Stimulated activated CD8-positive, alpha-beta memory T cell treated with anti-CD3 and anti-CD28 coated beads, Interleukin-7, amount 100 ng/mL, for 48 hours (primary cell): ENCODE results near the gene IBA57.

Experiments
- DNase-seq, 2 donors: peaks; one replicate each; pipeline ENCODE4 v3.0.0-alpha.2; 2020; ENCODE audit warnings: low read depth in 1 of 2; ENCODE audit errors: extremely low read depth in 1 of 2

Gene IBA57

DNA sequence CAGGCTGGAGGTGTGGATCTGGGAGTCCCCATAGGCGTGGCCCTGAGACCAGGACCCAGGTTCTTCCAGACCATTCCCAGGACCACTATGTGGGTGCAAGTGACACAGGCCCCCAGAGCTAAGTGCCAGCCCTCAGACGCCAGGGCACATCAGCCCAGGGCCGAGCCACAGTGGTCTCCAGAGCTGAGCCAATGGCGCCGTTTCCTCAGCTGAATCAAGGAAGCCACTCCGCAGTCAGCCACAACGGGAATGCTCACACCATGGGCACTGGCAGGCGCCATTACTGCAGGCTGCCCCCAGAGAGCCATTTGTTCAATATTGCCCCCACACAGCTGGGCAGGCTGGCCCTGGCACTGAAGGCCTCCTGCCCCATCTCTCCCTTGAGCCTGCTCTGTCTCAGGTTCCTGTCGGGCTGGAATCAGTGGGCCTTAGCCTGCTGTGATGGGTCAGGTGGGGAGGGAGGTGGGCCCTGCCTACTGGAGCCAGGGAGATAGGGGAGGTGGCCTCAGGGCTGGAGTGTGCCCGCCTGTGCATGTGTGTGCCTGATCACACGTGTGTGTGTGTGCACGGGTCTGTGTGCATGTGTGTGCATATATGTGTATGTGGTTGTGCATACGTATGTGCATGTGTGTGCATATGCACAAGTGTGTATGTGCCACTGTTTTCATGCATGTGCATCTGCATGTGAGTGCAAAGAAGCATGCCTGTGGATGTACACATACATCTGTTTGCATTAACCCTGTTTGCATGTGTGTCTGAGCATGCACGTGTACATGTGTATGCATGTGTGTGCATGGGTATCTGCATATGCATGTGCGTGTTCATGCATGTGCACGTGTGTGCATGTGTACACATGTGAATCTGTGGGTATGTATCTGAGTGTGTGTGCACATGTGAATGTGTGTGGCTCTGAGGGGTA, 9.7 kb upstream of the IBA57 start:
- DNase-seq = no peak

- no peak for DNase-seq
Measured at GRCh38 chr1:228156515-228156881, 9.1 kb upstream of the IBA57 start.

DNA sequence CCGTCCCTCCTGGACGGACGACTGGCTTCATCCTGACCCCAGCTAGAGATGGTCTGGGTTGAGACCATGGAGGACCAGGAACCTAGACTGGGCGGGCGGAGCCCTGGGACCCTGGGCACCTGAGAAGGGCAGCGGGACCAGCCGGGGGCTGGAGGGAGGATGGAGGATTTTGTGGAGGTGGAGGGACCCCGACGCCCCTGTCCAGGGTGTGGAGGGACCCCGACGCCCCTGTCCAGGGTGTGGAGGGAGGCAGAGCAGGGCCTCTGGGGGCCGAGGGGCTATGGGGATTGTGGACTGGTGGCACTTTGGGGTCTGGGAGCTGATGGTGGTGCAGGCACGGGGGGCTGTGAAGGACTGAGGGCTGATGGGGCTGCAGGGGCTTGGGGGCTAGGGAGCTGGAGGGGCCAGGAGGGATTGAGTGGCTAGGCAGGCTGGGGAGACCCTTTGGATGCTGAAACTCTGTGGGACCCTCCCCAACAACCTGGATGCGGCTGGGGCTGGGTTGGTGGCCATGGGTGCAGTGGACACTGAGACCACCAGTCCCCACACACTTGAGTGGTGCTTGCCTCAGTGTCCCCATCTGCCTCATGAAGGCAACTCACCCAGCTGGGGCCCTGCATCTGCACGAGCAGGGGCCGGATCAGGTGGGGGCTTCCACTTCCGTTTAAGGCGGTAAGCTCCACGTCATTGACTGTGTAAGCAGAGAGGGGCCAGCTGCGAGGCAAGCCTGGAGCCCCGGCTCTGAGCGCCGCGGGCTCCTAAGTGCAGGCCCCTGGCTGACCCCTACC, 8.5 kb upstream of the IBA57 start:
- no peak for DNase-seq

- DNase-seq = no peak
Measured at GRCh38 chr1:228157729-228158126, 7.9 kb upstream of the IBA57 start.

DNA sequence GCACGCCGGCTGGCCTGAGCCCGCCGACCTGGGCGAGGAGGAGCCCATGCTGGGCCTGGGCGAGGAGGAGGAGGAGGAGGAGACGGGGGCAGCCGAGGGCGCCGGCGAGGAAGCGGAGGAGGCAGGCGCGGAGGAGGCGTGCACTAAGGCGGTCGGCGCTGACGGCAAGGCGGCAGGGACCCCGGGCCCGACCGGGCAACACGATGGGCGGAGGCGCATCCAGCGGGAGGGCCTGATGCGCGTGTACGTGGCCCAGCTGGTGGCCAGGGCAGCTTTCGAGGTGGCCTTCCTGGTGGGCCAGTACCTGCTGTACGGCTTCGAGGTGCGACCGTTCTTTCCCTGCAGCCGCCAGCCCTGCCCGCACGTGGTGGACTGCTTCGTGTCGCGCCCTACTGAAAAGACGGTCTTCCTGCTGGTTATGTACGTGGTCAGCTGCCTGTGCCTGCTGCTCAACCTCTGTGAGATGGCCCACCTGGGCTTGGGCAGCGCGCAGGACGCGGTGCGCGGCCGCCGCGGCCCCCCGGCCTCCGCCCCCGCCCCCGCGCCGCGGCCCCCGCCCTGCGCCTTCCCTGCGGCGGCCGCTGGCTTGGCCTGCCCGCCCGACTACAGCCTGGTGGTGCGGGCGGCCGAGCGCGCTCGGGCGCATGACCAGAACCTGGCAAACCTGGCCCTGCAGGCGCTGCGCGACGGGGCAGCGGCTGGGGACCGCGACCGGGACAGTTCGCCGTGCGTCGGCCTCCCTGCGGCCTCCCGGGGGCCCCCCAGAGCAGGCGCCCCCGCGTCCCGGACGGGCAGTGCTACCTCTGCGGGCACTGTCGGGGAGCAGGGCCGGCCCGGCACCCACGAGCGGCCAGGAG, 7.2 kb upstream of the IBA57 start:
- DNase-seq = no peak

GRCh38 chr1:228159008-228159665, 6.5 kb upstream of the IBA57 start:
- DNase-seq = no peak

DNA sequence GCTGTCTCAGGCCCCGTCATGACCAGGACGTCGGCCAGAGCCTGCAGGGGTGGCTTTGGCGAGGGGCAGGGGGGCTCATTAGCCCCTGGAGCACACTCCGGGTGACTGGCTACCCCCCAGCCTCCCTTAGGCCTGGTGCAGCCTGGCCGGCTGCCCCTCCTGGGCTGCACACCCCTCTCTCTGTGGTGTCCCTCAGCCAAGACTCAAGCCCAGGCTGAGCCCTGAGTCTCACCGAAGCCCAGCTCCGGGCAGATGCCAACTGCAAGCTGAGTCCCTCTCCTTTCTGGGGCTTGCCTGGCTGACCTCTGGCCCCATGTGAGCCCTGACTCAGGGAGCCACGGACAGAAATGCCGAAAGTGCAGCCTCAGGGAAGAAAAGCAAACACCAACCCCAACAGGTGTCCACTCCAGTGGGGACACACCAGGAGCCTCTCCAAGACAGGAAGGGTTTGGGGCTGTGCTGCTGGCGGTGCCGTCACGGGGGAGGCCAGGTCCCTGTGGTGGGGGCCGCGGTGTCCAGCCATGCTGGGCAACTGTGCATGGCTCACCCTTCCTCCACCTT, 5.3 kb upstream of the IBA57 start:
- no peak for DNase-seq

DNA sequence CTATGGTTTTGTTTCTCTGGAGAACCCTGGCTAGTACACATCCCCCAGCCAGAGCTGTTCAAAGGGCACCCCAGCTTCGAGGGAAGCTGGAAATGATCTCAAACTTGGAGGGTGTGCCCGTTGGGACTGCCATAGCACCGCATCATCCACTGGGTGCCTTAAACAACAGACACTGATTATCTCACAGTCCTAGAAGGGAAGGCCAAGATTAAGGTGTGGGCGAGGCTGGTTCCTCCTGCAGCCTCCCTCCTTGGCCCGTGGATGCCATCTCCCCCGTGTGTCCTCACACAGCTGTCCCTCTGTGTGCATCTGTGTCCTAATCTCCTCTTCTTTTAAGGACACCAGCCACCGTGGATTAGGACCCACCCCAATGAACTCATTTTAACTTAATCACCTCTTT, 4.2 kb upstream of the IBA57 start:
- no peak for DNase-seq

GRCh38 chr1:228161866-228162265, 3.7 kb upstream of the IBA57 start:
- no peak for DNase-seq

DNA sequence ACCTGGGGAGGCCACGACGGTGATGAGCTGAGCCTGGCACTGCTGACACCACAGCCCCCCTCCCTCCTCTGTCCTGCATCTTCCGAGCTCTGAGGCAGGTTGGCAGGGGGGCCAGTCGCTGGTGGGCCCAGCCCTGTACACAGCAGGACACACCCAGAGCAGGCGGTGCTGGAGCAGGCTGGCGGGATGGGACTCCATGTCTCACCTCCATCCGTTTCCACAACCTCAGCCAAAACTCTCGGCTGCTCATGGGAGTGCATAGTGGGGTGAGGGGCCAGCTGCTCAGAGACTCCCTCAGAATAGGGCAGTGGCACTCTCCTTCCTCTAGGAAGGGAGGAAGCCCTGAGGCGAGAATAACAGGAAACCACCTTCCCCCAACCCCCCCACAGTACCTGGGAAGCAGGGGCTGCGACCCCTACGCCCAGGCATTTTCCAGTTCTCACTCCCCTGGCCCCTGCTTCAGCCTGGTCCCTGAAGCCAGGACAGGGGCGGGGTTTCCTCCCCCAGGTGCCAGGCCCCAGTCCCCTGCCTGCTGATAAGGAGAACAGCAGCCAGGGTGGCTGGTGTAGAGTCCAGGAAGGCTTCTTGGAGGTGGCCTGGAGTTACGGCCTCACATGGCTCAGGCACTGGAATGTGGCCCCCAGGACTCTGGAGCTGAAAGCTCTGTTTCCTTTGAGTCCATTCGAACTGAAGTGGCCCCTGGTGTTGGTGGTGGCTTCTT, 3.2 kb upstream of the IBA57 start:
- DNase-seq = no peak

DNA sequence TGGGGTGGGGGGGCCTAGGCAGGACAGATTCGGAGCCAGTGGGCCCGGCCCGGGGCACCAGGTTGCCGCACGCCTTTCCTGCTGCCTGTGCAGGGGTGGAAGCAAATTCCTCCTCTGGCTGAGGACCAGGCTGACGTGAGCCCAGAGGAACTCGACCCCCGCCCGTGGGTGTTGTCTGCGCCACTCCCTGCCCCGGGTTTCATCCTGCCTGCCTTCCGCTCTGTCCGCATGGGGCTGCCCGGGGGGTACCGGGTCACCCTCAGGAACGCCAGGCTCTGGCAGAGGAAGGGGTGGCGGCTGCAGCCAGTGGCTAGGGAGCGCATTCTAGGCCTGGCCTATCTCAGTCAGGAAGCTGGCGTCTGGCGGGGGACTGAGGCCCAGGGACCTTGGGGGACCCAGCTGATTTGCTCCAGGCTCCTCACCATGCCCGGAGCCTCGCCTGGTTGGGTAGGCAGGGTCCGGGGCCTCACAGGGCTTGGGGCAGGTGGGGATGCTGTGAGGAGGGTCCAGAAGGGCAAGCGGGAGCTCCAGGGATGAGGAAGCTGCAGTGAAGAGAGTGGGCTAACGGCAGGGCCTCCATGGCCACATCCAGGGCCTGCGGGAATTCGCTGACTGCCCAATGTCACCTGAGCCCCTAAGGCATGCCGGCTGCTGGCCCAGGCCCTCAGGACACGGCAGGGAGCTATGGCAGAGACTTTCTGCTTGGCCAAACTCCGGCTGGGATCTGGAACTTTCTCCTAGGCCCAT, 2.4 kb upstream of the IBA57 start:
- DNase-seq = no peak

DNA sequence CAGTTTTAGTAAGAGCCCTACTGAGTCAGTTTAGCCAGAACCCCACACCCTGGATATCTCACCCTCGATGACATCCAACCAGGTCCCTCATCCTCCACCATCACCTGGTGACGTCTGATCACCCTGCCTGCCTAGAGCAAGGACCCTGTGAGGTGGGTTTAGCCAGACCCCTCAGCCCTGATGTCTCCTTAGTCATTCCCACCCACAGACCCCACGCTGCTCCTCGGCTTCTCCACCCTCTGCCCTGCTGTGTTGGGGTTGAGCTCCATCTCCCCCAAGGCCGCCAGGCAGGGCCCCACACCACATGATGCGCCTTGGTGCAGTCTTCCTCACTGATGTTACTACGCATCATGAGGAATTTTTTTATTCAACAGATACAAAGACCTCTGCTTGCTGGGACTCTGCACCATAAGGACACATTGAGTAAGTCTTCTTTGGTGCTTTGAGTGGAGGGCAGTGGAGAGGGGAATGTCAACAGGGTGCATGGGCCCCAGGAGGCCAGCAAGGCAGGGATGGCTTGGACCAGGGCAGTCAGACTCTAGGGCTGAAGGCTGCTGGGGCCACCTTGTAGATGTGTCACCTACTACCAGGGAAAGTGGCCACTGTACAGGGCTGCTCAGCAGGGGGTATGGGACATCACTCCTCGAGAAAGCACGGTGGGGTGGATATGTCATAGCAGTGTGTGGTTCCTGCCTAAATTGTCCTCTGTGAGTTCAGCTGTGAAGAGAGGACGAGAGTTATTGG, 1.7 kb upstream of the IBA57 start:
- no peak for DNase-seq

DNA sequence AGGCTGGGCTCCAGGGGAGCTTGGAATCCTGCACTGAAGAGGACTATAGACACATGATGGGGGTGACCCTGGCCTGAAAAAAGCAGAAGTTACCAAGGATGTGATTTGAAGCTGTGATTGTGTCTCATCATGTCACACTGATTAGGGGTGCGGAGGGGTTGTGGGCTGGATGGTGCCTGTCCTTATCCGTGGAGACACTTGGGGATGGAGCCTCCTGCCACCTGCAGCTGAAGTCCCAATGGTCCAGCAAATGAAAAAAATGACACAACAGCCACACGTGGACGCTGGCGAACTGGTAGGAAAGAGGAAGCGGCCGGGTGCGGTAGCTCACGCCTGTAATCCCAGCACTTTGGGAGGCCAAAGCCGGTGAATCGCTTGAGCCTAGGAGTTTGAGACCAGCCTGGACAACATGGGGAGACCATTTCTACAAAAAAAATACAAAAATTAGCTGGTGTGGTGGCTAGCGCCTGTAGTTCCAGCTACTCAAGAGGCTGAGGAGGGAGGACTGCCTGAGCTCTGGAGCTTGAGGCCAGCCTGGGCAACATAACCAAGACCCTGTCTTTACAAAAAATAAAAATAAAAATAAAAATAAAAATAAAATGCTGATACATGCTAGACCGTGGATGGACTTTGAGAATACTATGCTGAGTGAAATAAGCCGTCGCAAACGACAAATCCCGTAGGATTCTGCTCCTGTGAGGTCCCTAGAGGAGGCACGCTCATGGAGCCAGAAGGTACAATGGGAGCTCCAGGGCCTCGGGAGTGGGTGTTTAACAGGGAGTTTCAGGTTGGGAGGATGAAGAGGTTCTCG, 838 bp upstream of the IBA57 start:
- no peak for DNase-seq

- DNase-seq = peak in 1 of 2 donors; percentile 25
Measured at GRCh38 chr1:228166170-228166936, 749 bp downstream of the IBA57 start.

DNA sequence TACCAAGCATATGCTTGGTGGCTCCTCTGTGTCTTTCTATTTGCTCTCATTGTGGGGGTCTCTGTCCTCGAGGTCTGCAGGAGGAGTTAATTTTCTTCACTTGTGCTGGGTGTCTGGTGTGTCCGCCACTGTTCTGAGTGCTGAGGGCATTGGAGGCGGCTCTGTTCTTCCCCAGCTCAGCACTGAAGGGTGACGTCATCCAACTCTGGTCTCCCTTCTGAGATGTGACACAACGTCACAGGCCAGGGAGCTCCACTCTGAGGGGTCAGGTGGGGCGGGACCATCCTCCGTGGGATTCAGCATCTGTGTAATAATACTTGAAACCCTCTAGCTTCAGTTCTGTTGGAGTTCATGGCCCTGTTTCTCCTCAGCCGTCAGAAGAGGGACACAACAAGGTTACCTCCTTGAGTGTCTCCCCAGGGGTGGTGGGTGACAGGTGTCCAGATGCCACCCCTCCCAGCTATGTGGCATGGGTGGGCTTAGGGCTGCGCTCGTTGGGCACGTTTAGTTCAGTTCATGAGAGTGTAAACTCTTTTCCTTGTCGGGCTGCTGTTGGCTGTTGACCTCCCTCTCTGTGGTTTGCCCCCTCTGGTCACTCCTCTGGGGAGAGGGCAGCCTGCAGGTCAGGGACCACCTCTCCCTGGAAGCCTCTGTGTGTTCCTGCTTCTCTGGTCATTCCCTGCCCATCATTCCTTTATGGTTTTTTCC, 3.1 kb downstream of the IBA57 start:
- no peak for DNase-seq

GRCh38 chr1:228169345-228169744, 3.7 kb downstream of the IBA57 start:
- no peak for DNase-seq
